ENCODE measurements around the gene DMP1. TPM values are rescaled to one million over a fixed set of nuclear protein-coding genes. Genes with fewer than 3 reads are reported as not detected.
A peak's percentile ranks its signal among the peaks of the same experiment; 100 is the strongest.

The DMP1 gene
- total and polyA plus RNA-seq, 2 experiments from 2014 or later: not detected

- no peak overlapping the region for H2AFZ ChIP-seq
- no peaks in the 10 kb centered on the region for H3K79me2 ChIP-seq
These were observed 4.5 kb downstream of the DMP1 start for GRCh38 chr4:87654487-87655044.

GRCh38 chr4:87657525-87657924, 7.4 kb downstream of the DMP1 start:
- WGBS (ENCODE audit: low lambda C conversion rate, missing lambda C conversion rate): 58% methylated on average over 3 of the region's 3 CpGs
- H3K36me3 ChIP-seq (replicated peaks; ENCODE audit: insufficient read depth, low read depth): no peaks in the 10 kb centered on the region
- no peaks in the 10 kb centered on the region for H4K20me1 ChIP-seq (ENCODE audit: insufficient read depth, poor library complexity, severe bottlenecking)
- no peak overlapping the region for H2AFZ ChIP-seq
- no peak overlapping the region for H3K4me3 ChIP-seq
- no peak overlapping the region for H3K27ac ChIP-seq
- H3K4me1 ChIP-seq (ENCODE audit: insufficient read depth): peaks cover 18% of the 10 kb centered on the region
- no peak overlapping the region for H3K4me2 ChIP-seq
- TF ChIP-seq EZH2phosphoT487 (IDR thresholded peaks at IDR 0.05; ENCODE audit: low read depth, severe bottlenecking, unreplicated experiment) (no peak), CTCF (IDR thresholded peaks at IDR 0.05; ENCODE audit: poor library complexity) (no peak), EZH2 (IDR thresholded peaks at IDR 0.05; ENCODE audit: borderline replicate concordance) (no peak)
- DNase-seq (ENCODE audit: low spot score): no peak
- H3K79me2 ChIP-seq: no peaks in the 10 kb centered on the region
- no peaks in the 10 kb centered on the region for H3K27me3 ChIP-seq
- no peaks in the 10 kb centered on the region for H3K9me2 ChIP-seq (replicated peaks; ENCODE audit: insufficient read depth)
- no peaks in the 10 kb centered on the region for H3K9me3 ChIP-seq (ENCODE audit: low read depth)

More at GRCh38 chr4:87654487-87655044, 4.5 kb downstream of the DMP1 start:
- TF ChIP-seq CTCF (IDR thresholded peaks at IDR 0.05; ENCODE audit: poor library complexity) (no peak), EZH2phosphoT487 (IDR thresholded peaks at IDR 0.05; ENCODE audit: low read depth, severe bottlenecking, unreplicated experiment) (no peak), EZH2 (IDR thresholded peaks at IDR 0.05; ENCODE audit: borderline replicate concordance) (no peak)
- no peak for DNase-seq (ENCODE audit: low spot score)
- Histone ChIP-seq H3K4me3 (no peak overlapping the region), H3K9me2 (replicated peaks; ENCODE audit: insufficient read depth) (no peaks in the 10 kb centered on the region), H3K27ac (no peak overlapping the region), H4K20me1 (ENCODE audit: insufficient read depth, poor library complexity, severe bottlenecking) (no peaks in the 10 kb centered on the region), H3K4me2 (no peak overlapping the region), H3K9me3 (ENCODE audit: low read depth) (no peaks in the 10 kb centered on the region), H3K36me3 (replicated peaks; ENCODE audit: insufficient read depth, low read depth) (no peaks in the 10 kb centered on the region), H3K4me1 (ENCODE audit: insufficient read depth) (peaks cover 9% of the 10 kb centered on the region), H3K27me3 (no peaks in the 10 kb centered on the region)
- WGBS (ENCODE audit: low lambda C conversion rate, missing lambda C conversion rate): 41% methylated on average over 1 of the region's 1 CpG

GRCh38 chr4:87659247-87659931, 9.3 kb downstream of the DMP1 start:
- Histone ChIP-seq H3K9me2 (replicated peaks; ENCODE audit: insufficient read depth) (no peaks in the 10 kb centered on the region), H3K79me2 (no peaks in the 10 kb centered on the region), H2AFZ (no peak overlapping the region), H4K20me1 (ENCODE audit: insufficient read depth, poor library complexity, severe bottlenecking) (no peaks in the 10 kb centered on the region), H3K36me3 (replicated peaks; ENCODE audit: insufficient read depth, low read depth) (no peaks in the 10 kb centered on the region), H3K9me3 (ENCODE audit: low read depth) (no peaks in the 10 kb centered on the region), H3K27ac (no peak overlapping the region), H3K4me3 (no peak overlapping the region), H3K4me1 (ENCODE audit: insufficient read depth) (peaks cover 18% of the 10 kb centered on the region), H3K4me2 (peak overlapping the region; percentile 18), H3K27me3 (no peaks in the 10 kb centered on the region)
- DNase-seq (ENCODE audit: low spot score): peak; percentile 15
- WGBS (ENCODE audit: low lambda C conversion rate, missing lambda C conversion rate): 61% methylated on average over 3 of the region's 3 CpGs
- TF ChIP-seq EZH2phosphoT487 (IDR thresholded peaks at IDR 0.05; ENCODE audit: low read depth, severe bottlenecking, unreplicated experiment): no peak

DNA sequence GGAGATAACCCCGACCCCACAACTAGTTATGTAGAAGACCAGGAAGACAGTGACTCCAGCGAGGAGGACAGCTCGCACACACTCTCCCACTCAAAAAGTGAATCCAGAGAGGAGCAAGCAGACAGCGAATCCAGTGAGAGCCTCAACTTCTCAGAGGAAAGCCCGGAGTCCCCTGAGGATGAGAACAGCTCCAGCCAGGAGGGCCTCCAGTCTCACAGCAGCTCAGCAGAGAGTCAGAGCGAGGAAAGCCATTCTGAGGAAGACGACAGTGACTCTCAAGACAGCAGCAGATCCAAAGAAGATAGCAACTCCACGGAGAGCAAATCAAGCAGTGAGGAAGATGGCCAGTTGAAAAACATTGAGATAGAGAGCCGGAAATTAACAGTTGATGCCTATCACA, 12.8 kb downstream of the DMP1 start:
- H3K4me3 ChIP-seq: no peak overlapping the region
- H4K20me1 ChIP-seq (ENCODE audit: insufficient read depth, poor library complexity, severe bottlenecking): no peaks in the 10 kb centered on the region
- H3K4me2 ChIP-seq: no peak overlapping the region
- no peak for TF ChIP-seq EZH2 (IDR thresholded peaks at IDR 0.05; ENCODE audit: borderline replicate concordance)
- no peak for TF ChIP-seq EZH2phosphoT487 (IDR thresholded peaks at IDR 0.05; ENCODE audit: low read depth, severe bottlenecking, unreplicated experiment)
- TF ChIP-seq CTCF (IDR thresholded peaks at IDR 0.05; ENCODE audit: poor library complexity): no peak
- H3K27ac ChIP-seq: no peak overlapping the region
- H3K9me2 ChIP-seq (replicated peaks; ENCODE audit: insufficient read depth): no peaks in the 10 kb centered on the region
- no peak for DNase-seq (ENCODE audit: low spot score)
- no peaks in the 10 kb centered on the region for H3K27me3 ChIP-seq
- no peaks in the 10 kb centered on the region for H3K79me2 ChIP-seq
- peaks cover 18% of the 10 kb centered on the region for H3K4me1 ChIP-seq (ENCODE audit: insufficient read depth)
- WGBS (ENCODE audit: low lambda C conversion rate, missing lambda C conversion rate): 94% methylated on average over 9 of the region's 9 CpGs
- no peaks in the 10 kb centered on the region for H3K36me3 ChIP-seq (replicated peaks; ENCODE audit: insufficient read depth, low read depth)
- no peak overlapping the region for H2AFZ ChIP-seq
- H3K9me3 ChIP-seq (ENCODE audit: low read depth): no peaks in the 10 kb centered on the region

Measured in hepatocyte (in vitro differentiated cells).